Upper lobe of left lung (tissue), 4 donors: ENCODE measurements around the gene MYO6.

ENCODE experiments used
- EP300 ChIP-seq, 4 donors: sonication (generic); formaldehyde crosslinking; IDR thresholded peaks; one replicate each; pipeline ENCODE4 v1.5.1; 2017; ENCODE audit warnings: antibody characterized with exemption in 4 of 4, control low read depth in 2 of 4
- POLR2A ChIP-seq, 4 donors: fragments of 450-650 bp; IDR thresholded peaks; one replicate each; pipeline ENCODE4 v1.5.1; 2016 to 2017; ENCODE audit warnings: antibody characterized with exemption in 4 of 4, mild to moderate bottlenecking in 2 of 4
- POLR2AphosphoS5 ChIP-seq, 2 donors: sonication (generic); formaldehyde crosslinking; IDR thresholded peaks; one replicate each; pipeline ENCODE4 v1.5.1; 2017; ENCODE audit warnings: antibody characterized with exemption in 2 of 2
- TF ChIP-seq, protein P1 (sequence below), 6 experiments: fragments of 450-650 bp in 4 of 6; fragments of 200-600 bp in 2 of 6; sonication (generic) in 2 of 6; IDR thresholded peaks; one replicate each; pipeline ENCODE4 v1.5.1; 2016 to 2019; ENCODE audit warnings: antibody characterized with exemption in 6 of 6

DNA sequence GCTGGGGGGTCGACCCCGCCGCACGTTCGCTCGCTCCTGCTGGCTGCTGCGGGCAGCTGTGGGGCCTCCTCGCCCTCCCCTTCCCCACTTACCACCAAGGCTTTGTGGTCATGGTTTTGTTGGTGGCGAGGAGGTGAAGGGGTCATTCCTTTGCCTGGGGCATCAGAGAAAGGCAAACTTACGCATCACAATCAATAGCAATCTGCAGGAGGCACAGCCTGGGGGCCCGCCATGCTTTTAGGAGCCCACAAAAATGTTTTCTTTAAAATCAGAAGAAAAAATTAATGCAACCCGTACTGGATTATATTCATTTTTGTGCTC, 186.4 kb downstream of the MYO6 start:
- TF ChIP-seq, protein P1, sequence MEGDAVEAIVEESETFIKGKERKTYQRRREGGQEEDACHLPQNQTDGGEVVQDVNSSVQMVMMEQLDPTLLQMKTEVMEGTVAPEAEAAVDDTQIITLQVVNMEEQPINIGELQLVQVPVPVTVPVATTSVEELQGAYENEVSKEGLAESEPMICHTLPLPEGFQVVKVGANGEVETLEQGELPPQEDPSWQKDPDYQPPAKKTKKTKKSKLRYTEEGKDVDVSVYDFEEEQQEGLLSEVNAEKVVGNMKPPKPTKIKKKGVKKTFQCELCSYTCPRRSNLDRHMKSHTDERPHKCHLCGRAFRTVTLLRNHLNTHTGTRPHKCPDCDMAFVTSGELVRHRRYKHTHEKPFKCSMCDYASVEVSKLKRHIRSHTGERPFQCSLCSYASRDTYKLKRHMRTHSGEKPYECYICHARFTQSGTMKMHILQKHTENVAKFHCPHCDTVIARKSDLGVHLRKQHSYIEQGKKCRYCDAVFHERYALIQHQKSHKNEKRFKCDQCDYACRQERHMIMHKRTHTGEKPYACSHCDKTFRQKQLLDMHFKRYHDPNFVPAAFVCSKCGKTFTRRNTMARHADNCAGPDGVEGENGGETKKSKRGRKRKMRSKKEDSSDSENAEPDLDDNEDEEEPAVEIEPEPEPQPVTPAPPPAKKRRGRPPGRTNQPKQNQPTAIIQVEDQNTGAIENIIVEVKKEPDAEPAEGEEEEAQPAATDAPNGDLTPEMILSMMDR (IDR thresholded peaks at IDR 0.05): no peak
- TF ChIP-seq POLR2AphosphoS5 (IDR thresholded peaks at IDR 0.05) (no peak), POLR2A (IDR thresholded peaks at IDR 0.05) (no peak), EP300 (IDR thresholded peaks at IDR 0.05) (no peak)
